GM12878 (cell line): ENCODE data around the gene FAM20A. TPM values are rescaled to one million over a fixed set of nuclear protein-coding genes. Genes with fewer than 3 reads are reported as not detected.

Experiments used
- ATAC-seq: fragments of 200-7000 bp; cut with Tn5 transposase; 3 replicates; pipeline ENCODE4 v1.9.1; 2020; ENCODE audit warnings: mild to moderate bottlenecking, moderate library complexity
- BruUV-seq: library from RNA; stranded (reverse); fragments of 400-500 nt; replicated peaks from 2 replicates; lab custom pipeline; 2021; lab: Mats Ljungman, UMichigan
- CTCF ChIA-PET: fragments of 300-600 bp; sonication (Branson Sonifier 250); formaldehyde crosslinking; extraction: SDS; loops from one replicate; lab custom pipeline; 2021; ENCODE audit warnings: inconsistent platforms; lab: Yijun Ruan, JAX
- POLR2A ChIA-PET: fragments of 350-600 bp; formaldehyde crosslinking; extraction: SDS; loops from one replicate; lab custom pipeline; 2021; ENCODE audit warnings: inconsistent platforms; lab: Charles Lee
- RAD21 ChIA-PET: fragments of 300-600 bp; sonication (Branson Sonifier 250); formaldehyde crosslinking; loops from one replicate; lab custom pipeline; 2023; ENCODE audit warnings: antibody characterized with exemption; ENCODE audit not compliant: unreplicated experiment; lab: Charles Lee
- SMC1A ChIA-PET: fragments of 300-600 bp; sonication (Branson Sonifier 250); formaldehyde crosslinking; loops from one replicate; lab custom pipeline; 2023; ENCODE audit not compliant: unreplicated experiment, uncharacterized antibody; lab: Charles Lee
- DNase-seq: peaks from one replicate; pipeline ENCODE4 v3.0.0-alpha.2; 2011; ENCODE audit warnings: low read depth, low spot score
- FAIRE-seq: peaks from 3 replicates; lab custom pipeline; 2011; peaks lifted over from hg19 to GRCh38; lab: Jason Lieb, UNC
- H2AFZ ChIP-seq: 2 replicates; pipeline ENCODE4 v1.6.0; 2011; ENCODE audit warnings: low read depth, low read length, control low read depth; ENCODE audit not compliant: control insufficient read depth
- H3K27ac ChIP-seq: 2 replicates; pipeline ENCODE4 v1.5.1; 2011; ENCODE audit warnings: control low read depth; ENCODE audit not compliant: control insufficient read depth, insufficient read depth
- H3K27me3 ChIP-seq, 2 experiments: replicated peaks in 1 of 2; 2 replicates each; pipeline versions ENCODE4 v1.6.0 to v1.6.1; 2011; ENCODE audit warnings: low read length in 1 of 2; ENCODE audit not compliant: control insufficient read depth in 2 of 2, insufficient read depth in 2 of 2
- H3K36me3 ChIP-seq, 2 experiments: 2 replicates each; pipeline ENCODE4 v1.5.1; 2011; ENCODE audit warnings: low read length in 1 of 2; ENCODE audit not compliant: control insufficient read depth in 2 of 2, insufficient read depth in 2 of 2
- H3K4me1 ChIP-seq: 2 replicates; pipeline ENCODE4 v1.6.1; 2011; ENCODE audit warnings: mild to moderate bottlenecking, low read length, moderate library complexity, mixed read lengths; ENCODE audit not compliant: control insufficient read depth, insufficient read depth
- H3K4me2 ChIP-seq: 2 replicates; pipeline ENCODE4 v1.6.0; 2011; ENCODE audit warnings: control low read depth; ENCODE audit not compliant: control insufficient read depth, insufficient read depth
- H3K4me3 ChIP-seq: fragments of 200-600 bp; sonication (generic); 2 replicates; pipeline ENCODE4 v1.5.1; 2016
- H3K79me2 ChIP-seq: 2 replicates; pipeline ENCODE4 v1.6.0; 2011; ENCODE audit warnings: low read length; ENCODE audit not compliant: control insufficient read depth, insufficient read depth
- H3K9ac ChIP-seq: 2 replicates; pipeline ENCODE4 v1.8.0; 2011; ENCODE audit warnings: low read length, control low read depth, mixed read lengths; ENCODE audit not compliant: control insufficient read depth, insufficient read depth
- H3K9me3 ChIP-seq: replicated peaks from 3 replicates; pipeline ENCODE4 v1.5.1; 2011; ENCODE audit warnings: mild to moderate bottlenecking, low read length; ENCODE audit not compliant: control insufficient read depth, insufficient read depth
- H4K20me1 ChIP-seq: 2 replicates; pipeline ENCODE4 v1.6.0; 2011; ENCODE audit not compliant: control insufficient read depth, insufficient read depth
- CHD2 ChIP-seq: IDR thresholded peaks from 2 replicates; pipeline ENCODE4 v1.6.1; 2011; ENCODE audit warnings: low read depth, low read length, improper control_type of control experiment, borderline replicate concordance
- DPF2 ChIP-seq: fragments of 450-650 bp; IDR thresholded peaks from 2 replicates; pipeline ENCODE4 v1.6.1; 2017; ENCODE audit warnings: mild to moderate bottlenecking
- FOS ChIP-seq: IDR thresholded peaks from 3 replicates; pipeline ENCODE4 v1.6.1; 2011; ENCODE audit warnings: borderline replicate concordance; ENCODE audit not compliant: insufficient read length; ENCODE audit errors: extremely low read depth
- HDAC2 ChIP-seq: fragments of 200-600 bp; sonication (generic); IDR thresholded peaks from 2 replicates; pipeline ENCODE4 v1.6.1; 2017
- JUND ChIP-seq: IDR thresholded peaks from 2 replicates; pipeline ENCODE4 v1.6.1; 2012; ENCODE audit warnings: low read depth, mild to moderate bottlenecking, low read length, improper control_type of control experiment, moderate library complexity
- MTA3 ChIP-seq: IDR thresholded peaks from 2 replicates; pipeline ENCODE4 v1.6.1; 2012; ENCODE audit warnings: low read length, inconsistent platforms, borderline replicate concordance
- POLR2AphosphoS5 ChIP-seq: IDR thresholded peaks from 2 replicates; pipeline ENCODE4 v1.6.1; 2011; ENCODE audit warnings: mild to moderate bottlenecking, low read length, inconsistent platforms
- RAD51 ChIP-seq: fragments of 450-650 bp; IDR thresholded peaks from 2 replicates; pipeline ENCODE4 v1.6.1; 2016; ENCODE audit warnings: moderate library complexity, mild to moderate bottlenecking, inconsistent platforms
- RB1 ChIP-seq: fragments of 450-650 bp; formaldehyde crosslinking; IDR thresholded peaks from 2 replicates; pipeline ENCODE4 v1.6.1; 2017; ENCODE audit warnings: mild to moderate bottlenecking, borderline replicate concordance
- SMC3 ChIP-seq: IDR thresholded peaks from 2 replicates; pipeline ENCODE4 v1.6.1; 2011; ENCODE audit warnings: low read length, improper control_type of control experiment, borderline replicate concordance
- SP1 ChIP-seq: IDR thresholded peaks from one replicate; pipeline ENCODE4 v1.6.1; 2011; ENCODE audit warnings: low read depth, low read length
- TCF3 ChIP-seq: IDR thresholded peaks from 2 replicates; pipeline ENCODE4 v1.6.1; 2012; ENCODE audit warnings: low read depth, mild to moderate bottlenecking, low read length, borderline replicate concordance; ENCODE audit not compliant: insufficient read depth
- ZNF24 ChIP-seq: fragments of 450-650 bp; IDR thresholded peaks from 2 replicates; pipeline ENCODE4 v1.6.1; 2017; ENCODE audit warnings: antibody characterized with exemption, mild to moderate bottlenecking
- ZNF384 ChIP-seq: IDR thresholded peaks from 2 replicates; pipeline ENCODE4 v1.6.1; 2012; ENCODE audit warnings: low read depth, mild to moderate bottlenecking, low read length, improper control_type of control experiment, borderline replicate concordance
- WGBS: methylation state at CpG from one replicate; pipeline ENCODE4 v1.1.6; 2016; ENCODE audit warnings: low lambda C conversion rate; ENCODE audit not compliant: insufficient replicate concordance, insufficient coverage; ENCODE audit errors: missing lambda C conversion rate; 5-methylcytosine and 5-hydroxymethylcytosine counted together
- in situ Hi-C: fragments of 300-500 bp; cut with MboI; formaldehyde crosslinking; loops from 9 replicates; pipeline ENCODE4 v1.14.3; 2018; ENCODE audit warnings: mixed read lengths
- intact Hi-C: fragments of 100-400 bp; cut with micrococcal nuclease; formaldehyde crosslinking; loops from one replicate; pipeline ENCODE4 v1.14.2; 2022; ENCODE audit not compliant: unreplicated experiment
- polyA plus RNA-seq, 11 experiments: library from polyadenylated mRNA; depleted of rRNA in 4 of 11; unstranded in 6 of 11; stranded (reverse) in 5 of 11; fragments of >200 nt; fragmentation: Nextera tagmentation in 4 of 11; fragmentation: Illumina TruSeq in 1 of 11; extraction: Ambion mirVana in 4 of 11; extraction: Trizol in 1 of 11; gene quantifications; 1 replicate in 1 of 11; 2 replicates in 10 of 11; pipeline versions ENCODE4 v1.2.1 to v1.2.3, GENCODE V29; 2011 to 2016; ENCODE audit warnings: inconsistent platforms in 2 of 11, missing spikeins in 2 of 11, low read depth in 1 of 11
- total RNA-seq, 4 experiments: library from RNA; depleted of rRNA in 3 of 4; stranded (reverse); fragments of >200 nt in 3 of 4; fragmentation: Illumina TruSeq in 1 of 4; extraction: Trizol in 1 of 4; gene quantifications; 2 replicates each; pipeline versions ENCODE4 v1.2.1 to v1.2.3, GENCODE V29; 2013 to 2021
- TF ChIP-seq, protein P1 (sequence below): fragments of 450-650 bp; IDR thresholded peaks from 2 replicates; pipeline ENCODE4 v1.6.1; 2017; ENCODE audit warnings: mild to moderate bottlenecking, moderate library complexity

Gene FAM20A
- total and polyA plus RNA-seq, 10 of the 15 experiments (the other 5 are each of a cell fraction or from before 2014, with no cell fraction given) = 0.13 TPM; not detected in 9

DNA sequence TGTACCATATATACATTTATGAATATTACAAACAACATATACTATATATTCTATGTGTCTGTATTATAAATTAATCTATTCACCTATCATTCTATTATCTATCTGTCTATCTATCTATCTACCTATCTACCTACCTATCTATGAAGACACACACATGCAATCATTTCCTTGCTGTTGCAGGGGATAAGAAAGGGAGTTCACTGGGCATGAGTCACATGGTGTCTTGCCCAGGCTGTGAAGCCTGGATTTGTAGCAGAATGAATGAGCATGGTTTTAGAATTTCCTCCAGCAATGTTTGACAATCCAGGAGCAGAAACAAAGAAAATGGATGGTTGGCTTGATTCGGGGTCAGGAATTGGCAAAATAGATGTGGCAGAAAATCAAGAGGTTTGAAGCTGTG, 23.2 kb upstream of the FAM20A start:
- Histone ChIP-seq H2AFZ (no peak overlapping the region), H3K27me3 (no peaks in the 10 kb centered on the region; a peak in 1 of 4 replicates), H3K27ac (no peak overlapping the region), H3K4me2 (no peak overlapping the region), H3K4me1 (no peaks in the 10 kb centered on the region), H3K4me3 (no peak overlapping the region), H3K79me2 (no peaks in the 10 kb centered on the region), H3K9me3 (no peaks in the 10 kb centered on the region), H3K36me3 (no peaks in the 10 kb centered on the region), H4K20me1 (no peaks in the 10 kb centered on the region), H3K9ac (no peak overlapping the region)
- ChIA-PET CTCF (interaction anchor here (1.0 to 1.3 kb wide), 2 partner anchors 10 to 12 kb away, joined by 3 to 5 read pairs; no protein-coding TSS in a partner anchor), RAD21 (no interaction called here), POLR2A (no interaction called here), SMC1A (no interaction called here)
- no peak for FAIRE-seq
- WGBS = 36% methylated on average over 1 of the region's 1 CpG
- no peak for TF ChIP-seq DPF2
- no peak for TF ChIP-seq RAD51
- no peak for TF ChIP-seq ZNF24
- no peak for TF ChIP-seq FOS
- TF ChIP-seq CHD2 = no peak
- TF ChIP-seq RB1 = no peak
- TF ChIP-seq TCF3 = no peak
- no peak for TF ChIP-seq HDAC2
- TF ChIP-seq POLR2AphosphoS5 = no peak
- no peak for TF ChIP-seq MTA3
- no peak for TF ChIP-seq ZNF384
- no peak for TF ChIP-seq SP1
- TF ChIP-seq, protein P1, sequence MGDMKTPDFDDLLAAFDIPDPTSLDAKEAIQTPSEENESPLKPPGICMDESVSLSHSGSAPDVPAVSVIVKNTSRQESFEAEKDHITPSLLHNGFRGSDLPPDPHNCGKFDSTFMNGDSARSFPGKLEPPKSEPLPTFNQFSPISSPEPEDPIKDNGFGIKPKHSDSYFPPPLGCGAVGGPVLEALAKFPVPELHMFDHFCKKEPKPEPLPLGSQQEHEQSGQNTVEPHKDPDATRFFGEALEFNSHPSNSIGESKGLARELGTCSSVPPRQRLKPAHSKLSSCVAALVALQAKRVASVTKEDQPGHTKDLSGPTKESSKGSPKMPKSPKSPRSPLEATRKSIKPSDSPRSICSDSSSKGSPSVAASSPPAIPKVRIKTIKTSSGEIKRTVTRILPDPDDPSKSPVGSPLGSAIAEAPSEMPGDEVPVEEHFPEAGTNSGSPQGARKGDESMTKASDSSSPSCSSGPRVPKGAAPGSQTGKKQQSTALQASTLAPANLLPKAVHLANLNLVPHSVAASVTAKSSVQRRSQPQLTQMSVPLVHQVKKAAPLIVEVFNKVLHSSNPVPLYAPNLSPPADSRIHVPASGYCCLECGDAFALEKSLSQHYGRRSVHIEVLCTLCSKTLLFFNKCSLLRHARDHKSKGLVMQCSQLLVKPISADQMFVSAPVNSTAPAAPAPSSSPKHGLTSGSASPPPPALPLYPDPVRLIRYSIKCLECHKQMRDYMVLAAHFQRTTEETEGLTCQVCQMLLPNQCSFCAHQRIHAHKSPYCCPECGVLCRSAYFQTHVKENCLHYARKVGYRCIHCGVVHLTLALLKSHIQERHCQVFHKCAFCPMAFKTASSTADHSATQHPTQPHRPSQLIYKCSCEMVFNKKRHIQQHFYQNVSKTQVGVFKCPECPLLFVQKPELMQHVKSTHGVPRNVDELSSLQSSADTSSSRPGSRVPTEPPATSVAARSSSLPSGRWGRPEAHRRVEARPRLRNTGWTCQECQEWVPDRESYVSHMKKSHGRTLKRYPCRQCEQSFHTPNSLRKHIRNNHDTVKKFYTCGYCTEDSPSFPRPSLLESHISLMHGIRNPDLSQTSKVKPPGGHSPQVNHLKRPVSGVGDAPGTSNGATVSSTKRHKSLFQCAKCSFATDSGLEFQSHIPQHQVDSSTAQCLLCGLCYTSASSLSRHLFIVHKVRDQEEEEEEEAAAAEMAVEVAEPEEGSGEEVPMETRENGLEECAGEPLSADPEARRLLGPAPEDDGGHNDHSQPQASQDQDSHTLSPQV = no peak
- no peak for TF ChIP-seq SMC3
- TF ChIP-seq JUND = no peak
- no peak for DNase-seq
- in situ Hi-C loops = no loop called here
- intact Hi-C loops = no loop called here
- BruUV-seq = no TSS peak
- ATAC-seq = no peak
